ENCODE measurements around the gene CD300LB.
"Not testable (repeated sequence)": the region's sequence is repeated elsewhere in the genome, so short reads cannot be mapped to it uniquely, and the experiment has no call there.

Gene CD300LB

DNA sequence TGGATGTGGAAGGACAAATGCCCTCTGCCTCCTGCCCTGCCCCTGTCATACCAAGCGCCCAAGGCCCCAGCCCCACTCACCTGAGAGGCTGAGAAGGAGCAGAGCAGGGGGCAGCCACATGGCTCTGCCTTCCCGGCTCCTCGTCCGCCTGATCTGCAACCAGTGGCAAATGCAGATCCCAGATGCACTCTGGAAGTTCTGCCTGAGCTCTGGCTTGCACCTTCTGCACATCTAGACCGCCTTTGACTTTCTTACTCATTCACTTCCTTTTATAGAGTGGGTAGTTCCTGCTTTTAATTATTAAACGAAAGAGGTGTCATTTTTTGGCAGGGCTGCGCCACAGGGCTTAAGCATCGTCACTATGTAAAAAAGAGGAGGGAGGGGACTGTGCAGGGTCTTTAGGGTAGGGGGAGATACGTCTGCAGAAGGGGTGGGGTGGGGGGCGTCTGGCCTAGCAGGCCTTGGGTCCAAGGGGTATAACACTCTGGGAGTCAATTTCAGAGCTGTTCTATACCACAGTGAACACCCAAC is at the start of gene CD300LB:
CD300LB (minus strand) TSS at position 245 of the 531 bp plus-strand sequence; CDS start at position 120, 125 bp downstream.
- DNase-seq (ENCODE audit: low spot score) = no peak

DNA sequence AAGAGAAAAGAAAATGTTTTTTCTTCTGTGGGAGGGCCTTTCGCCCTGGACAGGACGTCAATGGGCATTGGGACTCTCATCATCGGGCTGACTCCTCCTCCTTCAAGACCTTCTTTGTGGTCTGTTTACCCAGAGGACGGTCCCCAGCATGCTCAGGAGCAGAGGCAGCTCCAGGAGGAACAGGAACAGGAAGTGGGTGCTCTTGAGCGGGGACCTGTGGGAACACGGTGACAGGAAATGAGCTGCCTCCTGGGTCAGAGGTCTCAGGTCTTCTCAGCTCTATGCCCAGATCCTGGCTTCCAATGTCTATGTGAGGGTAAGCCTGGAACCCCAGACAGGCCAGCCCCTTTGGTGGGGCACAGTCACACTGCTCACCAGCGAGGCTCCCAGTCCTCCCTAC is 48.6 kb upstream of the CD300LB start:
- no peak for DNase-seq (ENCODE audit: low spot score)

DNA sequence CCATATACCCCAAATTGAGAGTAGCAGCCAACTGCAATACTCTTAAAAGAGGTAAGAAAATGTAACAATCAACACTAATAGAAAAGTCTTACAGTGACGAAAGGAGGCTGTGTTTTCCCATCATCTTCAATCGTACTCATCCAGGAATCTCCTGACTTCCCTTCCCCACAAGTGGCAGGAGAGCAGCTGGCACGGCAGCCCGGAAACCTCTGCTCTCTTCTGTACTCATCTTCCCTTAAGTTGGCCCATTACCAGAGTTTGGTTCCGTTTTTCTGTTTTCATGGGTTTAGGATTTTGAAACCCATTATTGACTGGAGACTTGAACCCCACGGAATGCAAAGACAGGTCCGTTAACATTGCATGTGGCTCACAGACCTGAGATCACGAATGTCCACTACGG is 47.7 kb upstream of the CD300LB start:
- DNase-seq (ENCODE audit: low spot score) = no peak

DNA sequence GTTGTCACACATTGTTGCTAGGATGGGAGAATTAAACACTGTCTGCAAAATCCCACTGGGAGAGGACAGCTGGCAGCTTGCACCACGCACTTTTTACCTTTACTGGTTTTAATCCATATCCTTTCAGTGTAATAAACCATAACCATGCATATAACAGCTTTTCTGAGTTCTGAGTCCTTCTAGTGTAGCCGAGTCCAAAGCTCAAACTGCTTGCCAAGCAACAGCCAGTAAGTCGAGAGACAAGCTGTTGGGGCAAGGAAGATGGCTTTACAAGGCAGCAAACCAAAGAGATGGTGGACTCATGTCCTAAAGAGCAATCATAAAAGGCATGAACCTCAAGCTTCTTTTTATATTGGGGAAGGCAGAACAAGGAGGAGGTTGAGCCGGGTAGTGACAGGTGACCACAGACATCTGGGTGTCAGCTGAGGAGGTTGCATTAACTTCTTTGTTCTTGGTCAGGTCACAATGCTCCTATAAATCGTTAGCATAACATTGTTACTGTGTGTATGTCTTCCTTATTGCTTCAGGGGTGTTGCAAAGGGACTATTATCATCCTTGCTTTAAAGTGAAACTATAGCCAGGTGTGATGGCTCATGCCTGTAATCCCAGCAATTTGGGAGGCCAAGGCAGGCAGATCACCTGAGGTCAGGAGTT is 43.3 kb upstream of the CD300LB start:
- DNase-seq (ENCODE audit: low spot score) = no peak

DNA sequence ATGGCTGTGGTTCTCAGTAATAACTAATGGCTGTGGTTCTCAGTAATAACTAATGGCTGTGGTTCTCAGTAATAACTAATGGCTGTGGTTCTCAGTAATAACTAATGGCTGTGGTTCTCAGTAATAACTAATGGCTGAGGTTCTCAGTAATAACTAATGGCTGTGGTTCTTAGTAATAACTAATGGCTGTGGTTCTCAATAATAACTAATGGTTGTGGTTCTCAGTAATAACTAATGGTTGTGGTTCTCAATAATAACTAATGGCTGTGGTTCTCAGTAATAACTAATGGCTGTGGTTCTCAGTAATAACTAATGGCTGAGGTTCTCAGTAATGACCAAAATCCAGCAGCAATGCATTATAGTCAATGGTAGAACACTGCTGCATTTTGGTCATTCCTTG is 42.4 kb upstream of the CD300LB start:
- DNase-seq (ENCODE audit: low spot score) = not testable (repeated sequence)

DNA sequence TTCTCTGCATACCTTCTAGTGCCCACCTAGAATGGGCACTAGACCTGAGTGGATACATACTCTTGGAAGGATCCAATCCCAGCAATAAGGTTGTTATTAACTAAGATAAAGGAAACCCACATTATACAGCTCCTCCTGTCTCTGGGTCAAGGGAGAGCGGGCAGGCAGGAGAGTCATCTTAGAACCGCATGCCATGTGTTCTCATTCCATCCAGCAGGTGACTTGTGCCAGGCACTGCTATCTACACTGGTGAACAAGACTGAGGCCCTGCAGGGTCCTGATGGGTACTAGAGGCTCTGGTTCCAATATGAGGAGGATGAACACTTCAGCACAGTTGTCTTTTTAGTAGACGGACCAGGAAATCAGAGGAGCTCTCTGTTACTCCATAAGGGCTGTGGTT is 41.9 kb upstream of the CD300LB start:
- no peak for DNase-seq (ENCODE audit: low spot score)

DNA sequence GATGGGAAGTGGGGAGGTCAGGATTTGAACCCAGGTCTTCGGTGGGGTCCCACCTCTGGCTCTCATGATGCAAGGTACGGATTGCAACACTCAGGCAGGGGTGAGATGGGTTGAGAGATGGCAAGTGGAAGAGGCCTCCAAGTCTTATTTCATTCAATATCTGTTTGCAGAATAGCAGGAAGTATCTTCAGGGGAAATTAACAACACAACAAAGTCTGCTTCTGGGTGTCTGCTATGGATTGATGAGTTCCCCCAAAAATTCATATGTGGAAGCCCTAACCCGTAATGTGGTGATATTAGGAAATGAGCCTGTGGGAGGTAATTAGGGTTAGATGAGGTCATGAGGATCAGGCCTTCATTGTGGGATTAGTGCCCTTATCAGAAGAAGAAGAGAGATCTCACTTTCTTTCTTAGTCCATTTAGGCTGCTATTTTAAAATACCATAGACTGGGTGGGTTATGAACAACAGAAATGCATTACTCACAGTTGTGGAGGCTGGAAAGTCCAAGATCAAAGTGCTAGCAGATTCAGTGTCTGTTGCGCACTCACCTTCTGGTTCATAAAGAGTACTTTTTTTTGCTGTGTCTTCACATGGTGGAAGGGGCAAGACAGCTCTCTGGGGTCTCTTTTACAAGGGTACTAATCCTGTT is 40.5 kb upstream of the CD300LB start:
- no peak for DNase-seq (ENCODE audit: low spot score)

DNA sequence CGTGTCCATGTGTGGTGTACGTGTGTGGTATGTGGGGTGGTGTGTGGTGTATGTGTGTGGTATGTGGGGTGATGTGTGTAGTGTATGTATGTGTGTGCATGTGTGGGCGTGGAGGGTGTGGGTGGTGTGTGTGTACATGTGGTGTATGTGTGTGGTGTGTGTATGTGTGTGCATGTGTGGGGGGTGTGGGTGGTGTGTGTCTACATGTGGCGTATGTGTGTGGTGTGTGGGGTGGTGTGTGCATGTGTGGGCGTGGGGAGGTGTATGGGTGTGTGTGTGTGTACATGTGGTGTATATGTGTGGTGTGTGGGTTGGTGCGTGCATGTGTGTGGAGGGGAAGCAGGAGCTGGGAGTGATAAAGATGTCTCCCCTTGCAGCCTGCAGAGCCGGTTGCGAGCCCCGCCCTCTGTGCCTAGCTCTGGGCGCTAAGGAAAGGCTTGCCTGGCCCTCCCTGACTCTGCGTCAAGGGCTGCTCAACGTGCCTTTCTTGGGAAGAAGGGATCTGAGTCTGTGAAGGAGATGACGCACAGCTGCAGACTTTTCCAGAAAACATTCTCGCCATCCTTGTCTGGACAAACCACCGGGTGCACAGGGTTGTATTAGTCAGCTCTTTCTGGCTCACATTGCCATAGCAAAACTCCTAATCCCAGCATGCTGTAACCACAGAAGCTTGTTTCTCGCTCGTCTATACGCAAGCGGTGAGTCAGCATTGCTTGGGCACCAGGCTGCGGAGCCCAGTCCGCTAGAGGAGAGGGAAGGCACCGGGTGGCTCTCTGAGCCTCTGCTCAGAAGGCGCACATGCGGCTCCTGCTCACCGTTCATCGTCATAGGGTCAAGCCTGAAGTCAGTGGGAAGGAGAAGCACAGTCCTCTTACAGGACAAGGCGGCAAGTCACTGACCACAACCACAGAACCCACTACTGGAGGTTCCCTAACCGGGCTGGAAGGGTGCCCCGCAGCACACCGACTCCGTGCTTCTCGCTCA is 38.0 kb upstream of the CD300LB start:
- DNase-seq (ENCODE audit: low spot score) = no peak

DNA sequence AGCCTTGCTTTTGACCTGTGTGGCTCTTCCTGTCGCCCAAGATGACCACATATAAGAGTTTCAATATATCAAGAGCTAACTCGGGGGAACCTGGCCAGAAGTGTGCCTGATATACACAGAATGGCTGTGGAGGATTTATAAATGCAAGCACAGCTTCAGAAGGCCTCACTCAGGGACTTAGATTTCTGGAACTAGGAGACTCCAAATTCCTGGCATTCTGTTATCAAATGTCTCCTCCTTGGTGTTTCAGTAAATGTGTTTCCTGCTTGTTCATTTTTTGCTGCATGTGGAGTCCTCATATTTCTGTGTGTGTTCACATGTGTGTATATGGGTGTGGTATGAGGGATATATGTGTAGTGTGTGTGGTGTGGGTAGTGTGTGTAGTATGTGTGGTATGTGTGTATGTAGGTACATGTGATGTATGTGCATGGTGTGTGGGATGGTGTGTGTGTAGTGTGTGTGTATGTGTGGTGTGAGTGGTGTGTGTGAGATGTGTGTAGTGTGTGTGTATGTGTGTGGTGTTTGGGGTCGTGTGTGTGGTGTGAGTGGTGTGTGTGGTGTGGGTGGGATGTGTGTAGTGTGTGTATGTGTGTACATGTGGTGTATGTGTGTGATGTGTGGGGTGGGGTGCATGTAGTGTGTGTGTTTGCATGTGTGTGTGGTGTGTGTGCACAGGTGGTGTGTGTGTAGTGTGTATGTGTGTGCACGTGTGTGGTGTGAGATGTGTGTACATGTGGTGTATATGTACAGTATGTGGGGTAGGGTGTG is 37.0 kb upstream of the CD300LB start:
- DNase-seq (ENCODE audit: low spot score) = no peak

DNA sequence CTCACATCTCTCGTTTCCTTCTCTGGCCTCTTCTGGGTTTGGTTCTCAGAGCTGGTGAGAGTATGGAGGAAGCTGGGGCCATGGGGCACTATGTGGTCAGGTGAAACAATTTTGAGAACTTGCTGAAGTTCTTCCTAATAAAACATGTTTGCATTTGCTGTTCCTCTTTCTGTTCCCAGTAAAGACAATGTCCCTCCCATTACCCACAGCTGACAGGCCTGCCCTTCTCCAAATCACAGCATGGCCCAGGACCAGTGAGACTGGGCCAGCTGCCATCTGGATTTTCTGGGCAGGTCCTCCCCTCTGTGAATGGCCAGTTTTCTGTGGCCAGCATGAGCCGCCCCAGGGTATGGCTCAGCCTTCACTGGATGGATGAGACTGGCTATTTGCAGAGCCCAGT is 36.1 kb upstream of the CD300LB start, which contains the start of gene CD300H:
CD300H (minus strand) TSS at position 113 of the 400 bp plus-strand sequence.
- DNase-seq (ENCODE audit: low spot score) = no peak

DNA sequence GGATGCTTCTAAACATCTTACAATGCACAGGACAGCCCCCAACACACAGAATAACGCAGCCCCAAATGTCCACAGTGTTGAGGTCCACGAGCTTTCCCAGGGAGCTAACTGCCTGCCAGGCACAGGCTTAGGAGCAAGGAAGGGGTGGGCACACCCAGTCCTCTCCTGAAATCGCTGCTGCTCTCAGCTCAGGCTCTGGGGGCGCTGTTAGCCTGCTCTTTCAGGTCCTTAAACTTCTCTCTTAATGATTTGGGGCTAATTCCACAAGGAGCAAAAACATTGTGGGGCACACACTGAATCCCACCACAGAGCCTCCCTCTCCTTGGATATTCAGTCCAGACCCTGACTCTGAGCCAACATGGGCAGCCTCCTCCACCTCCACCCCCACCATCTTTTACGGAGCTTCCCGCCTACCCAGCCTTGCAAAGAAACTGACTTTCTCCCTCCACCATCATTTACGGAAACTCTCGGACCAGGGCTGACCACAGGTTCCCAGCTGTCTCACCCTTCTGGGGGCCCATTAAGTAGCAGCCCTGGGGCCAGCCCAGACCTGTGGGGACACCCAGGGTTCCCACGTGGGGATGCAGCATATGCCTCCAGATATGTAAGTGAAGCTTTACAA is 35.0 kb upstream of the CD300LB start:
- no peak for DNase-seq (ENCODE audit: low spot score)

DNA sequence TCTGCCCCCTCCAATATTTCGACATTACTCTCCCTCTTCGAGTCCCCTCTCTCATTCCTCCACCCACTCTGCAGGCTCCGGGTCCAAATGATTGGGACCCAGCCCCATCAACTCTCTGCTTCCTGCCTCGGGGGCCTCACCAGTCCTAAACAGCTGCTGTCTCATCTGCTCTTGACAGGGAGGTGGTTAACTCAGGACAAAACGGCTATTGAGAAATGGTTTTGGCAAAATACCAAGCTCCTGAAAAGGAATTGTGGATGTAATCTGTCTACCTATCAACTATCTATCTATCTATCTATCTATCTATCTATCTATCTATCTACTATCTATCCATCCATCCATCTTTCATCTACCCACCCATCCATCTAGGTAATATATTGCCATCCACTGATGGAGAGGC is 33.9 kb upstream of the CD300LB start:
- no peak for DNase-seq (ENCODE audit: low spot score)

DNA sequence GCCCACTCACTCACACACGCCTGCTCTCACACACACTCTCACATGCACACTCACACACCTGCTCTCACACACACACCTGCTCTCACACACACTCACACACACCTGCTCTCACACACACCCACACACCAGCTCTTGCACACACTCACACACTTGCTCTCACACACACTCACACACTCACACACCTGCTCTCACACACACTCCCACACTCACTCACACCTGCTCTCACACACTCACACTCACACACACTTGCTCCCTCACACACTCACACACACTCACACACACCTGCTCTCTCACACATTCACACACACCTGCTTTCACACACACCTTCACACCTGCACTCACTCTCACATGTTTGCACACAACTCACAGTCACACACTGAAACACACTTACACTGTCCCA is 32.1 kb upstream of the CD300LB start:
- DNase-seq (ENCODE audit: low spot score) = no peak

DNA sequence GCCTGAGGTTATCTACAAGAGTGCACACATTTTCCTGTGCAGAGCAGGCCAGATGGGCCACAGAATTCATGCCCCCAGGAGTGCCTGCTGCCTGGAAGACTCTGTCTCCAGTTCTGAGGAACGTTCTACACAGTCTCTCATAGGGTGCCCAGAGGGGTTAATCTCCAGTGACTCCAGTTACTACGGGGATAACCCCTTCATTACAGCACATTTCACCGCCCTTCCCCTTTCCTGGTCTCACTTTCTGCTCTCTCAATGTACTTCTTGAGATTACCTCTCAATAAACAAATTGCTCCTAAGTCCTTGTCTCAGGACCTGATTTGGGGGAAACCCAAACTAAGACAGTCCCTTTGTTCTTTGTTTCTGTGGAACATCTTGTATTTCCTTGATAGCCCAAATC is 30.3 kb upstream of the CD300LB start:
- no peak for DNase-seq (ENCODE audit: low spot score)

DNA sequence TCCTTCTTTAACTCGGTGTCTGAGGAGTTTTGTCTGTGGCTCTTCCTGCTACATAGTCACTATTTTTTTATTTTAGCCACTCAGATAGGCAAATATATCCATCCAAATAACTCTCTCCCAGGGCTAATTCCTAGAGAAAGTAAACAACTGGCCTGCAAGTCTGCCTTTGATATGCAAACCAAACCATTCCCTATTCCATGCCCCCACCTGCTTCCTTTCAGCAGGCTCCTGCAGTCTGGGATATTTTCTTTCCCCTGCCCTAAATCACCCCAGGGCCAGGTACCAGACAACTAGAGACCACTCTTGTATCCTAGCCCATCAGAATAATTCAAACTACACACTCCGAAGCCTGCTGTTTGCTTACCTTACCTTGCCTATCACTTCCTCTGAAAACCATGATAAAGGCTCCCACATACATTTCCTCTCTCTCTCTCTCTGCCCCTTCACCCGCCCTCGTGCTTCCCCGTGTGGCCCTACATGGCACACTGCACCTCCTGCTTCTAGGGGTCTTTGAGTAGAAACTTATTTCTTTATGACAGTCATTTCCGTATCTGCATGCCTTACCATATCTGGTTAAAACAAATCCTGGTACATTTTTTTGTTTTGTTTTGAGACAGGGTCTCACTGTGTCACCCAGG is 27.7 kb upstream of the CD300LB start:
- no peak for DNase-seq (ENCODE audit: low spot score)

DNA sequence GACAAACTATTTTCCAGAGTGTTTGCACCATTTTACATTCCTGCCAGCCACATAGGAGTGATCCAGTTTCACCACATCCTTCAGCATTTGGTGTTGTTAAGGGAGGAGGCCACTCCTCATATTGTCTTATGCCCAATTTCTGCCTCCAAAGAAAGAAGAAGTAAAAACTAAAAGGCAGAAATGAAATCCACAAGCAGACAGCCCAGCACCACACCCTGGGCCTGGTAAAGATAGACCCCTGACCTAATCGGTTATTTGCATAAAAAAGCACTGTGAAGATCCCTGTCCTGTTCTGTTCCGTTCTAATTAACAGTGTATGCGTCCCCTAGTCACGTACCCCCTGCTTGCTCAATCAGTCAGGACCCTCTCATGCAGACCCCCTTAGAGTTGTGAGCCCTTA is 27.1 kb upstream of the CD300LB start:
- DNase-seq (ENCODE audit: low spot score) = not testable (repeated sequence)

DNA sequence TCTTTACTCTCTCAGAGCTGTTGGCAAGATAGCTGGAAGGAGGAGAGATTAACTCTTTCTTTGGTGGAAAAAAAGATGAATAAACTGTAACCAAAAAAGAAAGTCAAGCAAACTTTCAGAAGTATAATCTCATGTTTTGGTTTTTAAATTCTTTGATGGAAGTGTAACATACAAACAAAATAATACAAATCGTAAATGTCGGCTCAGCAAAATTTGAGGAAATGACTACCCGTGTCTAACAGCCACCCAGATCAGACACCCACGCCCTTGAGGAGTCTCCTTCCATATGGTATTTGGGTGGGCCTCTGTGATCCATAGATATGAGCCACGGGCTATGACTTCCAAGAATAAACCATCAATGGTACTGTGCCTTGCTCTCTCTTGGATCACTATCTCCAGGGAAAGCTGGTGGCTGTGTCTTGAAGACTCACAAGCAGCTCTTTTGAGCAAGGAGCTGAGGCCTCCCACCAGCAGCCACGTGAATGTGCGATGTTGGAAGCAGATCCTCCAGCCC is 24.2 kb upstream of the CD300LB start:
- no peak for DNase-seq (ENCODE audit: low spot score)

DNA sequence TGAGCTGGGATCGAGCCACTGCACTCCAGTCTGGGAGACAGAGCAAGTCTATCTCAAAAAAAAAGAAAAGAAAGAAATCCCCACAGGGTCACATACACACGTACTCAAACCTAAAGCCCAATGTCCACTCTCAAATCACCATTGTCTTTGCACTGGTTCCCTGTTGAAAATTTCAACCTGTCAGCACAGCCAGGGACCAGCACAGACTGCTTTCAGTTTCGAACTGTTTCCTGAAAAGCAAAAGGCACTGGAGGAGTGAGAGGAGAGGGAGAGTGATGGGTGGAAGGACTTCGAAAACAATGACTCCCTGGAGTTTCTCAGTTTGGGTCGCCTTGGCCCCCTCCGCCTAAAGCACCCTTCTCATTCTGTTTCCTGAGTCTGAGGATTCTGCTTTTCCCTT is 23.6 kb upstream of the CD300LB start:
- DNase-seq (ENCODE audit: low spot score) = no peak

DNA sequence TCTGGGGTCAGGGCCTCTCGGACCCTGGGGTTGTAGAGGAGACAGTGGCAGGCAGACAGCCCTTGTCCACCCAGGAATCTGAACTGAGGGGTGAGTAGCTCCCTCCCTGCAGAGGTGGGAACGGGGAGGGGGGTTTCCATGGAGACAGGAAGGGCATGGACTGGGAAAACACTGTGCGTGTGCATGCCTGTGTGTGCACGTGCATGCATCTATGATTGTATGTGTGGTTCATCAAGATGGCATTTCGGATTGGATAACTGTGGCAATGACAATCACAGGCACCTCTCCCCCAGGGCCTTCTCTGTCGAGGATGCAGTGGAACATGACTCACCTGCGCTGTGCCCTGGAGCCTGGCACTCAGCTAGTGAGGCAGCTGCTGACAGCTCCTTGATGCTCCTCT is 20.8 kb upstream of the CD300LB start:
- DNase-seq (ENCODE audit: low spot score) = no peak

DNA sequence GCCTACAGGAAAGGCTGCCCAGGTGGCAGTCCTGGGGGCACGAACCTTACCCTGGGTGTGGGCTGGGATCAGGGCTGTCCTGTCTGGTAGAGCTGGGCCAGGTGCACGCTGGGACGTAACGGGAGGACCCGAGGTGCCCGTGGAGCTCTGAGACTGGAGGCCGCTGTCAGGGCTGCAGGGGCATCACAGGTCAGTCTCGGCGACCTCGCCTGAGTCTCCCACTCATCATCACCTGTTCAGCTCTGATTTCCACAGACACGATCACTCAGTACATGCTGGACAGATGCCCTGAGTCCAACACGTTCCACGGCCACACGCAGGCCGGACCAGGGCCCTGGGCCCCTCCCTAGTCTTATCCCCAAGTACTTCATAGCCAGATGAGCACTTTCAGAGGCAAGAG is 19.3 kb upstream of the CD300LB start:
- DNase-seq (ENCODE audit: low spot score) = no peak

DNA sequence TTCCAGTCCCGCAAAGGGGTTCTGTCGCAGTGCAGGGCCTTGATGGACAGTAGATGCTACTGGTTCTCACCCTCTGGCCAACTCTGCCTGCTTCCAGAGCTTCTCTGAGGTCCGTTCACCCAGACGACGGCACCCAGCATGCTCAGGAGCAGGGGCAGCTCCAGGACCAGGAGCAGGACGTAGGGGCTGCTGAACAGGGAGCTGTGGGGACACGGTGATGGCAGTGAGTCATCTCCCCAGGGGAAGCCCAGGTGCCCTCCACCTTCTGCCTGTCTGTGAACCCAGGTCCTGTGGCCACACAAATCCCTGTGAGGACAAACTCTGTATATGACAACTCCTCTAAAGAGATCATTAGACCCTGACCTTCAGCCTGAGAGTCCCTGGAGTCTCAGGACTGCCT is 18.1 kb upstream of the CD300LB start:
- DNase-seq (ENCODE audit: low spot score) = no peak
